Neuronal stem cell (in vitro differentiated cells): ENCODE data around the gene CDCP2.

Source experiments
- DNase-seq: peaks from one replicate; pipeline ENCODE4 v3.0.0-alpha.2; 2013; ENCODE audit warnings: low spot score
- H2AFZ ChIP-seq: one replicate; pipeline ENCODE4 v1.6.1; 2013; ENCODE audit warnings: mild to moderate bottlenecking, low read length, inconsistent platforms
- H2AK5ac ChIP-seq: 2 replicates; pipeline ENCODE4 v1.6.1; 2013; ENCODE audit warnings: low read depth, mild to moderate bottlenecking, inconsistent platforms, low read length, moderate library complexity, mixed read lengths
- H2BK120ac ChIP-seq: 2 replicates; pipeline ENCODE4 v1.6.1; 2013; ENCODE audit warnings: low read depth, mild to moderate bottlenecking, inconsistent platforms, low read length, moderate library complexity, mixed read lengths
- H2BK12ac ChIP-seq: one replicate; pipeline ENCODE4 v1.6.1; 2013; ENCODE audit warnings: low read length, inconsistent platforms
- H2BK15ac ChIP-seq: 2 replicates; pipeline ENCODE4 v1.6.1; 2013; ENCODE audit warnings: mild to moderate bottlenecking, low read length, inconsistent platforms, mixed read lengths
- H2BK5ac ChIP-seq: one replicate; pipeline ENCODE4 v1.6.1; 2013; ENCODE audit warnings: inconsistent platforms, mild to moderate bottlenecking, low read length, moderate library complexity
- H3K14ac ChIP-seq: one replicate; pipeline ENCODE4 v1.6.1; 2013; ENCODE audit warnings: low read length, inconsistent platforms
- H3K18ac ChIP-seq: 2 replicates; pipeline ENCODE4 v1.6.1; 2013; ENCODE audit warnings: low read length, inconsistent platforms
- H3K23ac ChIP-seq: 2 replicates; pipeline ENCODE4 v1.6.1; 2013; ENCODE audit warnings: low read depth, mild to moderate bottlenecking, mixed read lengths, low read length, inconsistent platforms; ENCODE audit not compliant: poor library complexity
- H3K27ac ChIP-seq: replicated peaks from 3 replicates; pipeline ENCODE4 v1.5.1; 2013; ENCODE audit warnings: low read length, inconsistent platforms
- H3K27me3 ChIP-seq, 3 experiments: 2 replicates each; pipeline ENCODE4 v1.6.1; 2013; ENCODE audit warnings: low read length in 3 of 3, mild to moderate bottlenecking in 2 of 3, inconsistent platforms in 1 of 3, low read depth in 1 of 3, mixed read lengths in 1 of 3, moderate library complexity in 1 of 3; ENCODE audit not compliant: control insufficient read depth in 3 of 3, insufficient read depth in 3 of 3
- H3K36me3 ChIP-seq, 2 donors: replicated peaks in 1 of 2; 2 replicates each; pipeline ENCODE4 v1.6.1; 2013; ENCODE audit warnings: low read length in 2 of 2; ENCODE audit not compliant: control insufficient read depth in 2 of 2, insufficient read depth in 2 of 2
- H3K4ac ChIP-seq: 2 replicates; pipeline ENCODE4 v1.6.1; 2013; ENCODE audit warnings: inconsistent platforms, mild to moderate bottlenecking, low read length, moderate library complexity
- H3K4me1 ChIP-seq, 2 donors: 1 replicate in 1 of 2; 2 replicates in 1 of 2; pipeline ENCODE4 v1.6.1; 2013; ENCODE audit warnings: low read length in 2 of 2, low read depth in 1 of 2; ENCODE audit not compliant: control insufficient read depth in 2 of 2, insufficient read depth in 1 of 2
- H3K4me2 ChIP-seq: one replicate; pipeline ENCODE4 v1.6.1; 2013; ENCODE audit warnings: mild to moderate bottlenecking, low read length, inconsistent platforms; ENCODE audit not compliant: insufficient read depth, poor library complexity, severe bottlenecking
- H3K4me3 ChIP-seq, 2 donors: 2 replicates each; pipeline ENCODE4 v1.5.1; 2013; ENCODE audit warnings: low read length in 2 of 2, mild to moderate bottlenecking in 2 of 2, inconsistent platforms in 1 of 2, moderate library complexity in 1 of 2
- H3K79me1 ChIP-seq: one replicate; pipeline ENCODE4 v1.6.1; 2013; ENCODE audit warnings: low read depth, mild to moderate bottlenecking, inconsistent platforms, low read length, moderate library complexity
- H3K9ac ChIP-seq: one replicate; pipeline ENCODE4 v1.6.1; 2013; ENCODE audit warnings: mild to moderate bottlenecking, low read depth, low read length, inconsistent platforms; ENCODE audit not compliant: poor library complexity
- H3K9me3 ChIP-seq, 2 donors: replicated peaks in 1 of 2; 2 replicates each; pipeline versions ENCODE3 to v1.6.1; 2013; ENCODE audit warnings: low read length in 2 of 2, mild to moderate bottlenecking in 2 of 2, inconsistent platforms in 1 of 2, low read depth in 1 of 2, mixed read lengths in 1 of 2, moderate library complexity in 1 of 2; ENCODE audit not compliant: control insufficient read depth in 2 of 2, insufficient read depth in 1 of 2
- H4K8ac ChIP-seq: one replicate; pipeline ENCODE4 v1.6.1; 2013; ENCODE audit warnings: low read depth, mild to moderate bottlenecking, inconsistent platforms, low read length, moderate library complexity
- H4K91ac ChIP-seq: one replicate; pipeline ENCODE4 v1.6.1; 2013; ENCODE audit warnings: low read length, low read depth, mild to moderate bottlenecking, inconsistent platforms; ENCODE audit not compliant: poor library complexity
- WGBS, 2 donors: extraction: QIAGEN DNeasy Blood & Tissue Kit; methylation state at CpG; one replicate each; pipeline ENCODE4 v1.1.7; 2013; ENCODE audit warnings: missing lambda C conversion rate in 2 of 2, mixed read lengths in 1 of 2; ENCODE audit not compliant: insufficient read length in 2 of 2, insufficient replicate concordance in 1 of 2; ENCODE audit errors: extremely low coverage in 2 of 2; 5-methylcytosine and 5-hydroxymethylcytosine counted together

The CDCP2 gene

DNA sequence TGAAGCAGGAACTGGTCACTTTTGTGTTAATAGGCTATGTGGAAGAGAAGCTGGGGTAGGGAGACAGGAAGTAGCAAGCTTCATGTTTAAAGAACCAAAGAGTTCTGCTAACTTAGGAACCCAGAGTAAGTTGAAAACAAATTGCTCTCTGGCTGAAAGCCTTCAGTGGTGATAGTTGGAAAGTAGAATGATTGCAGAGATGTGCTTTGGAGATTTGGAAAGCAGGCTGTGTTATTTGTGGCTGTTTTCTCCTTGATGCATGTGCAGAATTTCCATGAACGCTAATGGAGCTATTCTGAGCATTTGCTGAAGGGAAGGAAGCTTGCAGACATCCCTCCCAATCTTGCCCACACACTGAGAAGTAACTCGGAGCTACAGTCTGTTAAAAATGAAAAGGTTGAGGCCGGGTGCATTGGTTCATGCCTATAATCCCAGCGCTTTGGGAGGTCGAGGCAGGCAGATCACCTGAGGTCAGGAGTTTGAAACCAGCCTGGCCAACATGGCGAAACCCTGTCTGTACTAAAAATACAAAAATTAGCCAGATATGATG lies 53.7 kb downstream of the CDCP2 start:
- Histone ChIP-seq H2AK5ac (no peak overlapping the region), H3K4ac (no peak overlapping the region), H3K27ac (no peak overlapping the region), H3K27me3 (peaks cover 0 to 4% (median 0%) of the 10 kb centered on the region in 3 experiments), H2BK120ac (no peak overlapping the region), H2BK15ac (no peak overlapping the region), H3K4me2 (no peak overlapping the region), H3K18ac (no peak overlapping the region), H3K4me1 (peaks cover 0 to 2% of the 10 kb centered on the region in 2 donors), H4K8ac (no peak overlapping the region), H3K9me3 (no peaks in the 10 kb centered on the region), H2AFZ (no peak overlapping the region), H3K14ac (no peak overlapping the region), H2BK5ac (no peak overlapping the region), H4K91ac (no peak overlapping the region), H3K4me3 (no peak overlapping the region), H3K23ac (no peak overlapping the region), H2BK12ac (no peak overlapping the region), H3K79me1 (no peaks in the 10 kb centered on the region), H3K36me3 (peaks cover 0 to 14% of the 10 kb centered on the region in 2 donors), H3K9ac (no peak overlapping the region)
- WGBS, 2 donors: no CpG with 5 or more reads among the region's 6 CpGs
- DNase-seq: no peak

DNA sequence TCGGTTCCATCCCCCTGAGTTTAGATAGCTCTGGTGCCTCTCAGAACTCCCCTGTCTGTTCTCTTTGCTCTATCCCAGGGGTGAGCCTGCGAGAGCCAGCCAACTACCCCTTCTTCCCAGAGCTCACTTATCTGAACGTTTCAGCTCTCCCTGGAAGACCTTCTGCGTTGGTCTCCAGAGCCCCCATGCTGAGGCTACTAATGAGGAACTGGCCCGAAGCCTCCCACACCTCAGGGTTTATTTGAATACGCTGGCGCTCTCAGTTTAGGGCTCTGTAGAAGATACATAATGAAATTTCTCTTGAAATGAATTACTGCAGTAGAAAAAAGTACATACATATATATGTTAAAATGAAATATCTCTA lies 55.9 kb downstream of the CDCP2 start:
- H3K36me3 ChIP-seq: peaks cover 0 to 14% of the 10 kb centered on the region in 2 donors
- H2AFZ ChIP-seq: no peak overlapping the region
- no peak overlapping the region for H3K14ac ChIP-seq
- H3K79me1 ChIP-seq: no peaks in the 10 kb centered on the region
- H3K27ac ChIP-seq: no peak overlapping the region
- H2BK15ac ChIP-seq: no peak overlapping the region
- no peak overlapping the region for H3K18ac ChIP-seq
- H4K91ac ChIP-seq: no peak overlapping the region
- no peak overlapping the region for H2AK5ac ChIP-seq
- H2BK12ac ChIP-seq: no peak overlapping the region
- H3K23ac ChIP-seq: no peak overlapping the region
- no peak overlapping the region for H3K4me3 ChIP-seq
- H3K4ac ChIP-seq: no peak overlapping the region
- no peak overlapping the region for H3K4me2 ChIP-seq
- peaks cover 0 to 2% of the 10 kb centered on the region in 2 donors for H3K4me1 ChIP-seq
- peaks cover 0 to 16% (median 0%) of the 10 kb centered on the region in 3 experiments for H3K27me3 ChIP-seq
- H2BK120ac ChIP-seq: no peak overlapping the region
- WGBS, 2 donors: no CpG with 5 or more reads among the region's 7 CpGs
- no peak overlapping the region for H2BK5ac ChIP-seq
- H3K9me3 ChIP-seq: no peaks in the 10 kb centered on the region
- DNase-seq: no peak
- no peak overlapping the region for H3K9ac ChIP-seq
- H4K8ac ChIP-seq: no peak overlapping the region

DNA sequence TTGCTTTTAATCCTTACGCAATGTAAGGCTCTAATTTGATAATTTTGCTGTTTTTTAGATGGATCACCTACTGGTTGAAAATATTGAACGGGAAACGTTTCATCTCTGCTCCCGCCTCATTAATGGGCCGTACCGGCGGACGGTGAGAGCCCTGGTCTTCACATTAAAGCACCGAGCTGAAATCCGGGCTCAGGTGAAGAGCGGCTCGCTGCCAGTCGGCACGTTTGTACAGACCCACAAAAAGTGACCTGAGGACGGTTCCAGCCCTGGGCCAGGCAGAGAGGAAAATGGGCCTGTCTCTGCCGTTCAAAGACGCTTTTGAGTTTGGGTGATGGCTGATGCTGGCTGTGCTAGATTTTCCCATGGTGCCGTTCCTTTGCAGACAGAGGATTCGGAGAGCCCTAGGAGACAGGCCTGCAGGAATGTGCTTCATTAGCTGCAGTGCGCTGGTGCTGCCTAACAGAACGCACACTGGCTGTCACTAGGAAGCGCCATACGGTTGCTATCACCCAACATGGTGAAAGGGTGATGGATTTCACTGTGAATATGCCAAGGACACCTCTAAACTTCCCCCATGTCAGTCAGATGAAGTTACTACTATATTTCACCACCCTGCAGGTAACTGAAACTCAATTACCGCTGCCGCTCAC lies 56.4 kb downstream of the CDCP2 start:
- Histone ChIP-seq H3K4ac (no peak overlapping the region), H3K27me3 (peaks cover 0 to 16% (median 0%) of the 10 kb centered on the region in 3 experiments), H3K9ac (no peak overlapping the region), H4K8ac (no peak overlapping the region), H3K18ac (no peak overlapping the region), H2BK120ac (no peak overlapping the region), H2AFZ (no peak overlapping the region), H3K4me3 (no peak overlapping the region), H3K4me1 (peaks cover 0 to 2% of the 10 kb centered on the region in 2 donors), H3K27ac (no peak overlapping the region), H3K9me3 (no peaks in the 10 kb centered on the region), H2BK12ac (no peak overlapping the region), H2BK5ac (no peak overlapping the region), H3K14ac (no peak overlapping the region), H2BK15ac (no peak overlapping the region), H3K4me2 (no peak overlapping the region), H2AK5ac (no peak overlapping the region), H4K91ac (no peak overlapping the region), H3K23ac (no peak overlapping the region), H3K36me3 (peaks cover 0 to 14% of the 10 kb centered on the region in 2 donors), H3K79me1 (no peaks in the 10 kb centered on the region)
- DNase-seq: no peak
- WGBS, 2 donors: no CpG with 5 or more reads among the region's 25 CpGs

DNA sequence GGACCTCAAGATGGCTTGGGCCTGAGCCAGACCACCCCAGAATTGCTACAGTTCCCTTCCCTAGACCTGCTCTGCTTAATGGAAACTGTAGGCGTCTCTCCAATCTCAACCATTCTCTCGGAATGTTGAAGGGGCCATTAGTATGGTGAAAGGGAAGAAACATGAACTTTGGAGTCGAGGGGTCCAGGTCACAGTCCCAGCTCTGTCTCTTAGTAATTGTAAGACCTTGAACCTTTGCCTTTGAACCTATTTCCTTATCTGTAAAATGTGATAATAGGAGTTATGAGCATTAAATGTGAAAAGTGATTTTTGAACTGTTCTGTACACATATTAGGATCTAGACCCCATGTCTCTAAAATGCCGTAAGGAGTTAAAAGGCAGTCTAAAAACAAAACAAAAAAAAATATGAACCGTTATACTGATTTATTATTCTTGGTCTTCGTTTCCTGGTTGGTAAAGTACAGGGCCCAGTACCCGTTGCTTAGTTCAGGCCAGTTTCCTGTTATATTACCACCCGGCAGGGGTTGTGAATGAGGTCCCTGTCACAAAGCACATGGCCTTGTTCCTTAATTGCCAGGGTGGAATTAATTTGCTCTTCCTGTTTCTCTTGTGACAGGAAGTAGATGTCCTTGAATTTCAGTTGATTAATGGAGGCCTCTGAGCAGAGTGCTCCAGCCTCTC lies 57.1 kb downstream of the CDCP2 start:
- Histone ChIP-seq H3K4me3 (no peak overlapping the region), H3K18ac (no peak overlapping the region), H2AFZ (no peak overlapping the region), H3K9me3 (no peaks in the 10 kb centered on the region), H2BK12ac (no peak overlapping the region), H3K27ac (no peak overlapping the region), H3K4me1 (peaks cover 0 to 2% of the 10 kb centered on the region in 2 donors), H2BK120ac (no peak overlapping the region), H3K4ac (no peak overlapping the region), H4K8ac (no peak overlapping the region), H3K23ac (no peak overlapping the region), H2AK5ac (no peak overlapping the region), H3K79me1 (no peaks in the 10 kb centered on the region), H3K9ac (no peak overlapping the region), H3K27me3 (peaks cover 0 to 16% (median 0%) of the 10 kb centered on the region in 3 experiments), H2BK15ac (no peak overlapping the region), H3K4me2 (no peak overlapping the region), H3K36me3 (peaks cover 0 to 14% of the 10 kb centered on the region in 2 donors), H2BK5ac (no peak overlapping the region), H4K91ac (no peak overlapping the region), H3K14ac (peak overlapping the region; percentile 87)
- no peak for DNase-seq
- WGBS, 2 donors: no CpG with 5 or more reads among the region's 8 CpGs
